GM23338 (cell line): Measurements from ENCODE around the gene GRIK5.

Source experiments
- ETS1 ChIP-seq: IDR thresholded peaks from 2 replicates; pipeline ENCODE4 v1.6.1; 2016; ENCODE audit warnings: antibody characterized with exemption
- EZH2 ChIP-seq: fragments of 200-600 bp; sonication (generic); IDR thresholded peaks from one replicate; pipeline ENCODE4 v1.8.0; 2017; ENCODE audit warnings: antibody characterized with exemption, mild to moderate bottlenecking, low read depth; ENCODE audit not compliant: unreplicated experiment
- EZH2phosphoT487 ChIP-seq: fragments of 200-600 bp; sonication (generic); IDR thresholded peaks from one replicate; pipeline ENCODE4 v1.8.1; 2018; ENCODE audit warnings: antibody characterized with exemption; ENCODE audit not compliant: unreplicated experiment
- POLR2AphosphoS5 ChIP-seq: IDR thresholded peaks from 2 replicates; pipeline ENCODE4 v1.6.1; 2016; ENCODE audit warnings: antibody characterized with exemption, low read depth
- REST ChIP-seq: IDR thresholded peaks from one replicate; pipeline ENCODE4 v1.6.1; 2018; ENCODE audit warnings: antibody characterized with exemption; ENCODE audit not compliant: unreplicated experiment
- ZNF114 ChIP-seq: fragments of 250-450 bp; sonication (Bioruptor Pico); IDR thresholded peaks from 2 replicates; pipeline ENCODE4 v1.5.0; 2020; ENCODE audit warnings: mild to moderate bottlenecking, moderate library complexity
- TF ChIP-seq, protein P1 (sequence below), 2 experiments: fragments of 200-600 bp in 1 of 2; sonication (generic) in 1 of 2; conservative IDR thresholded peaks; 2 replicates each; pipeline versions ENCODE4 v1.5.1 to v1.6.1; 2016 to 2017; ENCODE audit warnings: antibody characterized with exemption in 2 of 2, low read depth in 2 of 2, mild to moderate bottlenecking in 2 of 2, moderate library complexity in 1 of 2

DNA sequence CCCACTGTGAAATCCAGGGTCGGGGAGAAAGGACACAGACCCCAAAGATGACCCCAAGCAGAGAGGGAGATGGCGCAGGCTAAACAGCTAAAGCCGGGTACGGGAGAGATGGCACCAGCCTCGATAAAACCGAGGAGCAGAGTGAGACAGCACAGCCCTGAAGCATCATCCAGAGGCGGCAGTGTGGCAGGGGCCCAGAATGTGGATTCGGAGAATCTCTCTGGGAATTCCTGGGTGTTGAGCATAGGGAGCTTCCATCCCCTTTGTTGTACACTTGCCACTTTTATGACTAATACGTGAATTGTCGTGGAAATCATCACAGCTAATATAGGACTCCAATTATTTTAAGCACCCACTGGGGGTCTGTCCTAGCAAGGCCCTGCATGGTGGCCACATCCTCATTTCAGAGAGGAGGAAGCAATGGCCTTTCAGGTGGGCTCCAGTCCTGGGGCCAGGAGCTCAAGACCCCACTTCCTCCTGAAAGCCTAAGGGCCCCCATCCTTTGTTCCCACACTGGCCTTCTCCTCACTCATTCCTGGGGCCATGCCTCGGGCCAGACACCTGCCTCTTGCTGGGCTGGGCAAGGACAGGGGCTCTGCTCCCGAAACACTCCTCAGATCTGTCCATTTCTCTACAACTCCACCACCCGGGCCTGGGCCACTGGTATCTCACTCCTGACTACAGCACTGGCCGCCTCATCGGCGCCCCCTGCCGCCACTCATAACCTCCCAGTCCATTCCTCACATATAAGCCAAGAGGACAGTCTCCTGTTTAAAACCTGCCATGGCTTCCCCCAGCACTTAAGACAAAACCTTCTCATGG lies 46.7 kb downstream of the GRIK5 start:
- TF ChIP-seq POLR2AphosphoS5 = no peak
- no peak for TF ChIP-seq EZH2phosphoT487
- TF ChIP-seq, protein P1, sequence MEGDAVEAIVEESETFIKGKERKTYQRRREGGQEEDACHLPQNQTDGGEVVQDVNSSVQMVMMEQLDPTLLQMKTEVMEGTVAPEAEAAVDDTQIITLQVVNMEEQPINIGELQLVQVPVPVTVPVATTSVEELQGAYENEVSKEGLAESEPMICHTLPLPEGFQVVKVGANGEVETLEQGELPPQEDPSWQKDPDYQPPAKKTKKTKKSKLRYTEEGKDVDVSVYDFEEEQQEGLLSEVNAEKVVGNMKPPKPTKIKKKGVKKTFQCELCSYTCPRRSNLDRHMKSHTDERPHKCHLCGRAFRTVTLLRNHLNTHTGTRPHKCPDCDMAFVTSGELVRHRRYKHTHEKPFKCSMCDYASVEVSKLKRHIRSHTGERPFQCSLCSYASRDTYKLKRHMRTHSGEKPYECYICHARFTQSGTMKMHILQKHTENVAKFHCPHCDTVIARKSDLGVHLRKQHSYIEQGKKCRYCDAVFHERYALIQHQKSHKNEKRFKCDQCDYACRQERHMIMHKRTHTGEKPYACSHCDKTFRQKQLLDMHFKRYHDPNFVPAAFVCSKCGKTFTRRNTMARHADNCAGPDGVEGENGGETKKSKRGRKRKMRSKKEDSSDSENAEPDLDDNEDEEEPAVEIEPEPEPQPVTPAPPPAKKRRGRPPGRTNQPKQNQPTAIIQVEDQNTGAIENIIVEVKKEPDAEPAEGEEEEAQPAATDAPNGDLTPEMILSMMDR (conservative IDR thresholded peaks at IDR 0.05; ENCODE audit: low read depth in 2 of 2) = peak; percentile 75 to 83
- TF ChIP-seq EZH2 = no peak
- TF ChIP-seq REST = no peak
- no peak for TF ChIP-seq ZNF114
- TF ChIP-seq ETS1 = no peak
